NCI-H146 (cell line): ENCODE measurements around the gene CSNK1A1.
"Not testable (repeated sequence)": the region's sequence is repeated elsewhere in the genome, so short reads cannot be mapped to it uniquely, and the experiment has no call there.

Source experiments
- DNase-seq: peaks from one replicate; lab custom pipeline; 2025; lab: John Stamatoyannopoulos, UW

CSNK1A1 gene

GRCh38 chr5:149490599-149491485 is 60.4 kb downstream of the CSNK1A1 start:
- no peak for DNase-seq

GRCh38 chr5:149489605-149490037 is 61.6 kb downstream of the CSNK1A1 start:
- DNase-seq: no peak

GRCh38 chr5:149488645-149489306 is 62.5 kb downstream of the CSNK1A1 start:
- no peak for DNase-seq

GRCh38 chr5:149487672-149488071 is 63.6 kb downstream of the CSNK1A1 start:
- no peak for DNase-seq

- no peak for DNase-seq
These were observed 64.3 kb downstream of the CSNK1A1 start for GRCh38 chr5:149486726-149487635.

- no peak for DNase-seq
These were observed 65.3 kb downstream of the CSNK1A1 start for GRCh38 chr5:149485655-149486615.

GRCh38 chr5:149481485-149481884 is 69.8 kb downstream of the CSNK1A1 start:
- DNase-seq: no peak

GRCh38 chr5:149478761-149479160 is 72.5 kb downstream of the CSNK1A1 start:
- DNase-seq: no peak

- no peak for DNase-seq
These were observed 75.5 kb downstream of the CSNK1A1 start for GRCh38 chr5:149475777-149476176.

GRCh38 chr5:149474198-149474597 is 77.0 kb downstream of the CSNK1A1 start:
- DNase-seq: no peak

GRCh38 chr5:149473441-149473840 is 77.8 kb downstream of the CSNK1A1 start:
- DNase-seq: no peak

- no peak for DNase-seq
These were observed 78.8 kb downstream of the CSNK1A1 start for GRCh38 chr5:149472399-149472798.

- no peak for DNase-seq
These were observed 79.6 kb downstream of the CSNK1A1 start for GRCh38 chr5:149471406-149472183.

- no peak for DNase-seq
These were observed 80.3 kb downstream of the CSNK1A1 start for GRCh38 chr5:149470942-149471341.

GRCh38 chr5:149466457-149466972 is 84.7 kb downstream of the CSNK1A1 start:
- no peak for DNase-seq

GRCh38 chr5:149464796-149465489 is 86.3 kb downstream of the CSNK1A1 start:
- no peak for DNase-seq

GRCh38 chr5:149461907-149462306 is 89.3 kb downstream of the CSNK1A1 start:
- DNase-seq: not testable (repeated sequence)

- no peak for DNase-seq
These were observed 91.3 kb downstream of the CSNK1A1 start for GRCh38 chr5:149459891-149460290.

- no peak for DNase-seq
These were observed 93.9 kb downstream of the CSNK1A1 start for GRCh38 chr5:149457393-149457763.
